HG03175 (cell line): Measurements from ENCODE around the gene GFOD1.
A peak's percentile ranks its signal among the peaks of the same experiment; 100 is the strongest.
"Not testable (repeated sequence)": the region's sequence is repeated elsewhere in the genome, so short reads cannot be mapped to it uniquely, and the experiment has no call there.

Experiments
- ATAC-seq: cut with Tn5 transposase; IDR thresholded peaks from one replicate; pipeline ENCODE4 v1.9.1; 2021; ENCODE audit warnings: mild to moderate bottlenecking, moderate library complexity; ENCODE audit not compliant: unreplicated experiment

The GFOD1 gene

GRCh38 chr6:13445744-13446115, 41.7 kb downstream of the GFOD1 start:
- no peak for ATAC-seq

GRCh38 chr6:13445005-13445743, 42.2 kb downstream of the GFOD1 start:
- no peak for ATAC-seq

- no peak for ATAC-seq
These were observed 42.8 kb downstream of the GFOD1 start for GRCh38 chr6:13444604-13445003.

- ATAC-seq: not testable (repeated sequence)
These were observed 43.4 kb downstream of the GFOD1 start for GRCh38 chr6:13443978-13444377.

GRCh38 chr6:13441778-13442177, 45.6 kb downstream of the GFOD1 start:
- ATAC-seq: no peak

- ATAC-seq: no peak
These were observed 47.8 kb downstream of the GFOD1 start for GRCh38 chr6:13439644-13440043.

GRCh38 chr6:13438126-13438525, 49.3 kb downstream of the GFOD1 start:
- no peak for ATAC-seq

GRCh38 chr6:13437218-13437996, 50.0 kb downstream of the GFOD1 start:
- ATAC-seq: no peak

GRCh38 chr6:13436399-13437217, 50.8 kb downstream of the GFOD1 start:
- no peak for ATAC-seq

- ATAC-seq: no peak
These were observed 51.7 kb downstream of the GFOD1 start for GRCh38 chr6:13435477-13436246.

GRCh38 chr6:13434777-13435176, 52.6 kb downstream of the GFOD1 start:
- no peak for ATAC-seq

GRCh38 chr6:13434135-13434775, 53.1 kb downstream of the GFOD1 start:
- not testable (repeated sequence) for ATAC-seq

- no peak for ATAC-seq
These were observed 53.7 kb downstream of the GFOD1 start for GRCh38 chr6:13433709-13434121.

GRCh38 chr6:13432526-13433184, 54.7 kb downstream of the GFOD1 start:
- no peak for ATAC-seq

- ATAC-seq: no peak
These were observed 55.4 kb downstream of the GFOD1 start for GRCh38 chr6:13431861-13432465.

GRCh38 chr6:13431059-13431656, 56.2 kb downstream of the GFOD1 start:
- ATAC-seq: peak; percentile 21

GRCh38 chr6:13429406-13429753, 58.0 kb downstream of the GFOD1 start:
- no peak for ATAC-seq

GRCh38 chr6:13428583-13429405, 58.6 kb downstream of the GFOD1 start:
- ATAC-seq: peak; percentile 10
